ENCODE measurements around the gene PIEZO1. TPM values are rescaled to one million over a fixed set of nuclear protein-coding genes. Genes with fewer than 3 reads are reported as not detected.

Gene PIEZO1
- polyA plus RNA-seq, 3 donors, result 22.6 to 33.4 (median 25.0) TPM

GRCh38 chr16:88723507-88723887 is 61.5 kb downstream of the PIEZO1 start:
- DNase-seq (ENCODE audit: low read depth in 3 of 3, low spot score in 2 of 3), result no peak

- DNase-seq (ENCODE audit: low read depth in 3 of 3, low spot score in 2 of 3), result no peak
Observed at GRCh38 chr16:88722784-88723506, 62.1 kb downstream of the PIEZO1 start.

GRCh38 chr16:88721815-88722755 is 62.9 kb downstream of the PIEZO1 start:
- DNase-seq (ENCODE audit: low read depth in 3 of 3, low spot score in 2 of 3), result no peak

GRCh38 chr16:88721236-88721635 is 63.8 kb downstream of the PIEZO1 start:
- DNase-seq (ENCODE audit: low read depth in 3 of 3, low spot score in 2 of 3), result no peak

- DNase-seq (ENCODE audit: low read depth in 3 of 3, low spot score in 2 of 3), result no peak
Observed at GRCh38 chr16:88720396-88720970, 64.5 kb downstream of the PIEZO1 start.

GRCh38 chr16:88719933-88720296 is 65.1 kb downstream of the PIEZO1 start:
- no peak for DNase-seq (ENCODE audit: low read depth in 3 of 3, low spot score in 2 of 3)

GRCh38 chr16:88719267-88719932 is 65.6 kb downstream of the PIEZO1 start:
- no peak for DNase-seq (ENCODE audit: low read depth in 3 of 3, low spot score in 2 of 3)

GRCh38 chr16:88718178-88718577 is 66.8 kb downstream of the PIEZO1 start:
- no peak for DNase-seq (ENCODE audit: low read depth in 3 of 3, low spot score in 2 of 3)

GRCh38 chr16:88716601-88717001 is 68.4 kb downstream of the PIEZO1 start:
- no peak for DNase-seq (ENCODE audit: low read depth in 3 of 3, low spot score in 2 of 3)

- DNase-seq (ENCODE audit: low read depth in 3 of 3, low spot score in 2 of 3), result no peak
Observed at GRCh38 chr16:88716201-88716600, 68.8 kb downstream of the PIEZO1 start.

GRCh38 chr16:88715312-88716190 is 69.5 kb downstream of the PIEZO1 start:
- no peak for DNase-seq (ENCODE audit: low read depth in 3 of 3, low spot score in 2 of 3)

GRCh38 chr16:88714420-88715302 is 70.4 kb downstream of the PIEZO1 start:
- DNase-seq (ENCODE audit: low read depth in 3 of 3, low spot score in 2 of 3), result no peak

GRCh38 chr16:88713568-88714419 is 71.2 kb downstream of the PIEZO1 start:
- no peak for DNase-seq (ENCODE audit: low read depth in 3 of 3, low spot score in 2 of 3)

GRCh38 chr16:88713054-88713453 is 72.0 kb downstream of the PIEZO1 start:
- no peak for DNase-seq (ENCODE audit: low read depth in 3 of 3, low spot score in 2 of 3)

GRCh38 chr16:88712362-88712979 is 72.5 kb downstream of the PIEZO1 start:
- DNase-seq (ENCODE audit: low read depth in 3 of 3, low spot score in 2 of 3), result no peak

GRCh38 chr16:88711750-88712340 is 73.2 kb downstream of the PIEZO1 start:
- DNase-seq (ENCODE audit: low read depth in 3 of 3, low spot score in 2 of 3), result no peak

- no peak for DNase-seq (ENCODE audit: low read depth in 3 of 3, low spot score in 2 of 3)
Observed at GRCh38 chr16:88710556-88710955, 74.5 kb downstream of the PIEZO1 start.

Data from right renal cortex interstitium (tissue), 3 donors.